ENCODE data around the gene NYAP2.

- TF ChIP-seq CTCF (IDR thresholded peaks at IDR 0.05) (peak in 4 of 5 experiments; percentile 17 to 30 (median 26)), POLR2AphosphoS5 (IDR thresholded peaks at IDR 0.05) (peak in 1 of 3 donors; percentile 48), POLR2A (IDR thresholded peaks at IDR 0.05) (no peak)
Measured at GRCh38 chr2:225670111-225670974, 270.8 kb downstream of the NYAP2 start.

Measured in transverse colon (tissue), 4 donors.